Kasumi-1 (cell line): Measurements from ENCODE around the gene C17orf67.

Source experiments
- DNase-seq, 2 experiments: peaks; one replicate each; lab custom pipeline; 2025; lab: John Stamatoyannopoulos, UW

C17orf67 gene

DNA sequence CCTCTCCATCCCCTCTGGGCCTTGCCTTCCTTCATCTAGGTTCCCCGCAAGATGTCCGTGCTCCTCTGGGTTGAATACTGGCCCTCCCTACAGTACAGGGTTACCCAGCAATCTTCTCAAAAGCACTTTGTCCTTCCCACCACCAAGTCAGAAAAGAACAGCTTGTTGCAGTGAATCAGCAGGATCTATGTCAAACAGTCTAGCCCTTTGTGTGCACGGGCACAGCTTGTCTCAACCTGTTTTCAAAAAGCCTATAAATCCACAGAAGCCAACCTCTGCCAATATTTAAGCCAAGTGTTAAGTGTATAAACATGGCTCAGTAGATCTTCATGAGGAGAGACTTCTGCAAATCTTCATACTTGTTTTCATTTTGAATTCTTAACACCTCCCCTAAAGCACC is 25.2 kb downstream of the C17orf67 start:
- no peak for DNase-seq

DNA sequence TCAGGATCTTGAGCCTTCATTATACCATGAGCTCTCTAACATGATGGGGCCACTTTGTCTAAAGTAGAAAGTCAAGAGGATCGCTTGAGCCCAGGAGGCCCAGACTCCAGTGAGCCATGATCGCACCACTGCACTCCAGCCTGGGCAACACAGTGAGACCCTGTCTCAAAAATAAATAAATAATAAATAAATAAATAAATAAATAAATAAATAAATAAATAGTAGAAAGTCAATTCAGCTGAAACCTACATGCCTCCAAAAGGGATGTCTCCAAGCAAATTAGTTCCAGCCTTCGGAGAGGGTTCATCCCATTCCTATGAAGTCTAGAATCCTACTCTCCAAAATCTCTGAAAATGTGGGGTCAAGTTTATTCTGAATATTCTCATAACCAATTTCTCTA is 26.0 kb downstream of the C17orf67 start:
- DNase-seq: no peak

DNA sequence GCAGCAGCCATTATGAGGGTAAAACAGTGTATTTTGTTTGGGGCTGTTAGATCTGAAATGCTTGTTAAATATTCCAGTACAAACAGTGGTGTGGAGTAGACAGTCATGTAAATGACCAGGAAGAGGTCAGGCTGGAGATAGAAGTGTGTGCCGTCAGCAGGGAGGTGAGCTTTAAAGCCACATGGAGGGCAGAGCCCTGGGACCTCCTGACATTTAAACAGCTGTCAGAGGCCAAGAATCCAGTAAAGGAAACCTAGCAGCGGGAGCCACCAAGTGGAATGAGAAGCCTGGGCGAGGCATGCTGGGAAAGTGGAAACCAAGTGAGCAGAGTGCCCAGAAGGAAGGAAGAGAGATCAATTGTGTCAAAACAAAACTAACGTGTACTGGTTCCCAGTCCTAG is 26.8 kb downstream of the C17orf67 start:
- DNase-seq: no peak

DNA sequence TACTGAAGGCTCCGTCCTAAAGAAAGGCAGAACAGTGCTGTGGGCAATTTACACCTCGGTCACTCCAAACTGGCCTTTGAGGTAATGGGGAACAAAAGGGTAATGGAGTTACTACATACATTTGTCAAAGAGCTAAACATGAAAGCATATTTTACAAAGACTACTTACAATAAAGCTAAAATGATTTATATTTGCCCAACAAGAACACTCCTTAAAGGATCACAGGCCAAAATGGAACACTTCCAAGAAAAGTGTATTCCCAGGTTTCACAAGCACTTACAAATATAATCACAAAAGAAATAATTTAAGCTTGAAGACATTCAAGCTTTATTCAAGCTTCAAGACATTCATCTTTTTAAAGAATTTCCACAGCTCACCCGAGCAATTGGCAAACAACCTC is 29.3 kb downstream of the C17orf67 start:
- no peak for DNase-seq

DNA sequence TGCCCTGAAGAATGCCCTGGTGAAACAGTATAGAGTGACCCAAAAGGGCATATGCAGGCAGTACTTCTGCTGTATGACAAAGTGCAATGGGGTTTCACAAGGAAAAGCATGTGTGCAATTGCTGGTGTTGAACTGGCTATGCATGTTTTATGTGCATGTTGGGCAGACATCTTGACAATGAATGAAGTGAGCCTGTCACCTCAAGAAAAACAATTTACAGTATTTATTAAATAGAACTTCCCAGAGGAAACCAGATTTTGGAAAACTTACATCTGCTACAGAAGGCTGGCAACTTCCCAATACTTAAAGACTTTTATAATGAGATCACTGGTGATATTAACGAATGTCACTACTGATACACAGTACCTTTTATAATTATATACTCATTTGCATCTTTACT is 30.6 kb downstream of the C17orf67 start:
- no peak for DNase-seq

DNA sequence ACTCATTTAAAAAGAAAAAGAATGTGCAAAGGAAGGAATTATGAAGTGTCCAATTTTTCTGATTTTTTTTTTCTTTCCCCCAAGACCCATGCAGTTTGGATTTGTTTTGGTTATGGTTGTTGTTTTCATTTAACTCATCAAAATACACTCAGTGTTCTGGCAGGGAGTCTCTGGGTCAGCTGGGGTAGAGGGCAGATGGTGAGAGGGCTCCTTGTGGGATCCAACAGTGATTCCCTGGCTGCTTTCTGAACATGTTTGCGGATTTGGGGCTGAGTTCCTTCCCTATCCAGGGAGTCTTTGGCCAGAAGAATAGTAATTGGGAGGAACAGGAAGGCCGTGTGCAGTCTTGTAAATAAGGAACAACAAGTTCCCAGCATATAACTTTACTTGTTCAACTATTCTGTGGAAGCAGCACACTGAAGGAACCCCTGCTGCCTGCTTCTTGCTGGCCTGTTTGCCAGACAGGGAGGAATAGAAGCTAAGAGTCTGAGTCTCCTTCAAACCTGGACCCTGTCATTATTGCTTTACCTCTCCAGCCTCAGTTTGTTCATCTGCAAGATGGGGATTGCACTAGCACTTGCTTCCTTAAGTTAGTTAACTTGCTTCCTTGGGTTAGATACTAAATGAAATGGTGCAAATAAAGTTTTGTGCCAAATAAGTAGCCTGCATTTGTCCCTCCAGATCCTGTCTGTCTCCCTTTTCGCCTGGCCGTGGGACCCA is 32.1 kb downstream of the C17orf67 start:
- no peak for DNase-seq

DNA sequence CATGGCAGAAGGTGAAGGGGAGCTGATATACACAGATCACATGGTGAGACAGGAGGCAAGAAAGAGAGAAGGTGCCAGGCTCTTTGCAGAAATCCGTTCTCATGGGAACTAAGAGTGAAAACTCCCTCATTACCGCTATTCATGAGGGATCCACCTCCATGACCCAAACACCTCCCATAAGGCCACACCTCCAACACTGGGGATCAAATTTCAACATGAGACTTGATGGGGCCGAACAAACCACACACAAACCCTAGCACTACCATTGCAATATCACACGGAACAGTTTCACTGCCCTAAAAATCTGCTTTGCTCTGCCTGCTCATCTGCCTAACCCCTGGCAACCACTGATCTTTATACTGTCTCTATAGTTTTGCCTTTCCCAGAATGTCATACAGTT is 34.8 kb downstream of the C17orf67 start:
- peak; percentile 39 to 55 for DNase-seq

DNA sequence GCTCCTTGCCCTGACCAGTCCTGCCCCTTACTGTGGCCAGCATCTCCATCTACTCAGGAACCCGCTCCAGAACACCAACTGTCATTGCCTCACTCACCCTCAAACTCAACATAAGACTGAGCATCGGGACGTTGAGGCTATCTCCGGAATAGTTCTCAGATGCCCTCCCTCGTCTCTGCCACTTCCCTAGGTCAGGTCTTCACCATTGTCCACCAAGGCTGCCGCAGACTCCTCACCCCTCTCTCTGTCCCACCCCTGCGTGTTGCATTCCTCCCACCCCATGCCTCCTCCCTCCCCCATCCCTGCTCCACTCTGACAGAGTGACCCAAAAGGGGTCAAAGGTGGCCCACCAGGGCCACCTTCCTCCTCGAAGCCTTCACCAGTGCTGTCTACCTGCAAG is 37.2 kb downstream of the C17orf67 start:
- no peak for DNase-seq

DNA sequence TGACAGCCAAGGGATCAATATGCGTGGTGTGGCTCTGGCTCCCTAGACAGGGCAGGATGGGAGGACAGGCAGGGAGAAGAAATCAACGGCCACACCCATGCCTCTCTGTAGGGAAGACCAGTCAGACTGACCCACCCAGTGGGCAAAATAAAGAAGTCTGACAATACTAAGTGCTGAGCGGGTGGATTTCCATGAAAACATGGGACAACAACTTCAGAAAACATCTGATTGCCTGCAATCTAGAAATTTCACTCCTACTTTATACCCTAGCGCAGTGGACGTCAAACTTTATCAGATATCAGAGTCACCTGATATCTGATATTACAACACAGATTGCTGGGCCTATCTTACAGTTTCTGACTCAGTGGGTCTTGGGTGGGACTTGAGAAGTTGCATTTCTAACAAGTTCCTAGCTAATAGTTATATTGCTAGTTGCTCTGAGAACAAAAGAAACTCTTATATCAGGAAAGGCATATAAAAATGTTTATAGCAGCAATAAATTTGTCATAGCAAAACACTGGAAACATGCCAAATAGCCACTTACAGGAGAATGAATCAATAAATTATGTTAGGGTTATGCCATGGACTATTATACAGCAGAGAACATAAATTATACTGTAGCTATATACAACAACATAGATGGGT is 38.4 kb downstream of the C17orf67 start:
- DNase-seq: no peak

DNA sequence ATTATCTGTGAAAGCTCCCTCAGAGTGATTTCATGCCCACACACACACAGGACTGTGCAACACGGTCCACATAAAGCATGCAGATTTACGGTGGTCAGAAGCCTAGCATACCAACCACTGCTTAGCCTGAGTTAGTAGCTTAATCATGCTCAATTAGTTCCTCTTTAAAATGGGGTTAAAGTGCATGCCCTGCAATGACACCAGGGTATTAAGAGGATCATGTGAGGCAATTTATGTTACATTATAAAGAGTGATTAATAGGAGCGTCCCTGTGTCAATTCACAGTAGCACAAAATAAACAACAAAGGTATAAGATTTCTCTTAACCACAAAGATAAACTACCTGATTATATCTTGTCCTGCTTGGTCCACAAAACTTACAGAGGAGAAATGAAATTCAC is 39.8 kb downstream of the C17orf67 start:
- DNase-seq: no peak

DNA sequence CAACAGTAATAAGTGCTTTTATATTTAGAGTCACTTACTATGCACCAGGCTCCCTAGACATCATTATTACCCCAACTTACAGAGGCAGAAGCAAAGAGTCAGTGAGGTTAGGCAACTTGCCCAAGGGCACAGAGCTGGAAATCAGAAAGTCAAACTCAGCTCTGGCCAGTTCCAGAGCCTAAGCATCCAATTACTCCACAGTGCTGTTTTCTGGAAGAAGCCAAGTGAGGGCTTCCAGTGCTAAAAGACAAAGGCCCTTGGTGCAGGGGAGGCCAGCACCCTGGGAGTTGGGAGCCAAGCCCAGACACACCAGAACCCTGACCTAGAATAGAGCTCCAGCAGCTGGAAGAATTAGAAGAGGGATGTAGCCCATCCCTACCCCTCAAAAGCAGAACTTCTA is 40.2 kb downstream of the C17orf67 start:
- DNase-seq: no peak

DNA sequence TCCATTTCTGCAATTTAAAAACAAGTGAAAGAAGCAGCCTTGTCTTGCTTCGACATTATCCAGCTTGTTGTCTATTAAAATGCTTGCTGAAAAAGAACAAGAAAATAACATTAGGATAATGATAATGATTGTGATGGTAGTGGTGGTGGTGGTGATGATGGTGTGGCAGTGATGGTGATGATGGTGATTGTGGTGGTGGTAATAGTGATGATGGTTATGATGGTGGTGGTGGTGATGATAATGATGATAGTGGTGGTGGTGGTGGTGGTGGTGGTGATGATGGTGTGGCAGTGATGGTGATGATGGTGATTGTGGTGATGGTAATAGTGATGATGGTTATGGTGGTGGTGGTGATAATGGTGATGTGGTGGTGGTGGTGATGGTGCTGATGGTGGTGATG is 41.5 kb downstream of the C17orf67 start:
- no peak for DNase-seq

DNA sequence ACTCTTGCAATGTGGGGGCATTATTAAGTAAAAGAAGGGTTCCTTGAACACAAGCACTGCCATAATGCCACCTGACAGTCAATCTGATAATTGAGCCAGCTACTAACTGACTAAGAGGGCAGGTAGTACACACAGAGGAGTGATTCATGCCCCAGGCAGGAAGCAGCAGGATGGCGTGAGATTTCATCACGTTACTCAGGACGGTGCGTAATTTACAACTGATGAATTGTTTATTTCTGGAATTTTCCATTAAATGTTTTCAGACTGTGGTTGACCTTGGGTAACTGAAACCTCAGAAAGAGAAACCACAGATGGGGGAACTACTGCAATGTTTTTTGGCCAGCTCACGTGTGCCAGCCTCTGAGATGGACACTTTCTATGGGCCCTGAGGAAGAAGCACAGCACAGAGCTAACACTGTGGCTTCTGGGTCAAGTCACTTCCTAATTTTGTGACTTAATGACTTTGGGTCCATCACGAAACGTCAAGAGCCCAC is 46.7 kb downstream of the C17orf67 start:
- DNase-seq: peak; percentile 20 to 28

DNA sequence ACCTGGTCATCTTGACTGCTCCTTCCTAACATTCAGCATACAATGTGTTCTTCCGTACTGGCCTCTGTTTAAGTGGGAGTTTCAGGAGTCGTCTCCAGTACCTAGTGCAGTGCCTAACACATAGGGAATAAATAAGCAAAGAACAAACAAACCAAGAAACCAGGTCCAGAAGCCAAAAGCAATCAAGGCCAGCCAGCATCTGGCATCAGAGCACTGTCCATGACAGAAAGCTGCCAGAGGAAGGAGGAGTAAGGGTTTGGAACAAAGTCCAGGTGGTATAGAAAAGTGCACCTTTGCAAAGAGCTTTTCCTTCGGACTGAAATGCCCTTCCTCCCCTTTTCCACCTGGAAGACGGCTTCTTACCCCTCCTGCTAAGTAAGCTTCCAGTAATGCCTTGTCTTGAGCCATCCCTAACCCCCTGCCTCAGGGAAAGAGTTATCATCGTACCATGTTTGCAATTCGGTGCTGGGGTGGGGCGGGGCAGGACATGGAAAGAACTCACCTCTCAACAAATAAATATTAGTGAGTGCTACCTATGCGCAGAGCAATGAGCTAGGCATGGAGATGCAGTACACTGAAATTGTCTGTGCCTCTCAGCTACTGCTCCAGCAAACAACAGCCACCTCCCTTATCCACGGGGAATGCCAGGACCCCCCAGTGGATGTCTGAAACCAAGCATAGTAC is 47.6 kb downstream of the C17orf67 start:
- no peak for DNase-seq

DNA sequence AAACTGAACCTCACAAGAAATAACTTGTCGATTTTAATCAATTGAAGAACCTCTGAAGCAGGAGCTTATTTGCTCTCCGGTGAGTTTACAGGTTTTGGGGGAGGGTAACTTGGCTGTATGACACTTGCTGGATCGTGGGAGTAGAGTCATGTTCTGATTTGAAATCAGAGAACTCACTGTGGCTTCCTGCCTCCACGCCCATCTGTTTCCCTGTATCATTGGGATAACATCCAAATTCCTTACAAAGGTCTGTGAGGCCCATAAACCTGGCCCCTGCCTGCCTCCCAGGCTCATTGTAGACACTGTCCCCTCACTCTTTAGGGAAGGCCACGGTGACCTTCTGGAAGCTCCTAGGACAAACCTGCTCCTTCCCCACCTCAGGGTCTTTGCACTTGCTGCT is 48.3 kb downstream of the C17orf67 start:
- no peak for DNase-seq

DNA sequence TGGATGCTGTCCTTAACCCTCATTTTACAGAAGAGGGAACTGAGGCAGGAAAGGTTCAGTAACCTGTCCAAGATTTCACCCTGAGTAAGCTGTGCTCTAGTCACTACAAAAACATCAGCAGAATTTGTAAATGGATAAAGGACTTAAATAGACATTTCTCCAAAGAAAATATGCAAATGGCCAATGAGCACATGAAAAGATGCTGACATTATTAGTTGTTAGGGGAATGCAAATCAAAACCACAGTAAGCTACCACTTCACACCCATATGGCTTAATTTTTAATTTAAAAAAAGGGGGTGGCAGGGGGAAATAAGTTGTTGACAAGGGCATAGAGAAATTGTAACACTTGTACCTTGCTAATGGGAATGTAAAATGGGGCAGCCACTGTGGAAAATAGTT is 51.4 kb downstream of the C17orf67 start:
- DNase-seq: no peak

DNA sequence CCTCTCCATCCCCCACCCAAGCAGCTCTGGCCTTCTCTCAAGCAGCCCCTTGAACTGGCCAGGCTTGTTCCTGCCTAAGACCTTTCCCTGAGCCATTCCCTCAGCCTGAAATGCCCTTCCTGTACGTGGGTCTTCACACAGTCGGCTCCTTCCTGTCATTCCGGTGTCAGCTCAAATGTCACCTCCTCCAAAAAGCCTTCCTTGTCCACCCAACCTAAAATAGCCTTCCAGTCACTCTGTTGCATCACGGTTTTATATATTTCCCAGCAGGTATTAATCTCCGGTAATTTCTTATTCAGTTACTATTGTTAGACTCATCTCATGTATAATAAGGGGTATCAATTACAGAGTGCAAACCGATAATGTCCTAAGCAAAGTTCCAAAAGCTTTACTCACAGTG is 51.8 kb downstream of the C17orf67 start:
- no peak for DNase-seq

DNA sequence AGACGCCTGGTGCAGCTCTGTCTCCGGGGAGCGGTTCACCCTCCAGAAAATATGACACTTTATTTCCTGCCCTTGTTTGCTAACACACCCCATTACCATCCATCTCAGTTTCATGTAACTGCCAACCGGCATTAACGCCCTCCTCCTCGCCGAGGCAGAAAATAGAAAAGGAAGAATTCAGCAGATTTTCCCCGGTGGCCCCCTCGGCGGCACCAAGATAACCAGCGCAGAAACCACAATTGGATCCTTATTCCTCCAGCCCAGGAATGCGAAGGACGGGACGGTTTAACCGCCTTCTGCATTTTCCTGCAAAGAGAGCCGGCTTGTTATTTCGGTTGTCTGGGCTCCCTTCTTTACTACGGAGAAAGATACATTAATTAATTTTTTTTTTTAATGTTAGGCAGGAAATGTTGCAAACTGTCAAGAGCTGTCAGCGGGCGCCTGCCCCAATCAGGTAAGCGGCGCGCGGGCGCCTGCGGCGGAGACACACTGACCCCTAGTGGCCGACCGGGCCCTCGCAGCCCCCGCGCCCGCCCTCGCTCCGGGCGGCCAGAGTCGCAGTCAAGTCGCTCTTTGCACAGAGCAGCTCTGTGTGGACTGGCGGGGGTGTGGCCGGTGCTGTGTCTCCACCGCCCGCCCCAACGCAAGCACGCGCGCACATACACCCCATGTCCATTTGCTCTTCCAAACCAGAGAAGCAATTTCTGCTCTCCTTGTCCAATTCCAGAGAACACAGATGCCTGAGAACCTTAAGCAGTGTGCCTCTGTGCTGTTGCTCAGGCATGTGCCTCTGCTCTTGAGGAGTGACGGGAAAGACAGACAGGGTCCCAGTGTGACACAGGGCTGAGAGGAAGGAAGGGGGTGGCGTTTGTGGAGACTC is 53.6 kb downstream of the C17orf67 start:
- peak; percentile 99 for DNase-seq

DNA sequence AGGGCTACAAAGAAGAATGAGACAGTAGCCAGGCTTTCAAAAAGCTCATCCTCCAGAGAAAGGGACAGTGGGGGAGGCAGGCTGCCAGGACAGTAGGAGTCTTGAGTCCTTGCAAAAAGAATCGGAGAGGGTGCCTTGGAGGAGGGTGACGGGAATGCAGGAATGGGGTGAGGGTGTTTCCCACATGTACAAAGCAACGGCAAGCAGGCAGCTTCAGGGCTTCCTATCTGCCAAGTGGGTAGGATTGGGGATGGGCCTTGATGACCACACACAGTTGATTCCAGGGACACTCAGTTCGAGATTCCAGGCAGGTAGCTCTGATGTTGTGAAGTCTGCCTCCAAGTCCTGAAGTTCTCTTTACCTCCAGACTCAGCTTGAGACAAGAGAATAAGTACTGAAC is 54.4 kb downstream of the C17orf67 start:
- peak; percentile 79 for DNase-seq

DNA sequence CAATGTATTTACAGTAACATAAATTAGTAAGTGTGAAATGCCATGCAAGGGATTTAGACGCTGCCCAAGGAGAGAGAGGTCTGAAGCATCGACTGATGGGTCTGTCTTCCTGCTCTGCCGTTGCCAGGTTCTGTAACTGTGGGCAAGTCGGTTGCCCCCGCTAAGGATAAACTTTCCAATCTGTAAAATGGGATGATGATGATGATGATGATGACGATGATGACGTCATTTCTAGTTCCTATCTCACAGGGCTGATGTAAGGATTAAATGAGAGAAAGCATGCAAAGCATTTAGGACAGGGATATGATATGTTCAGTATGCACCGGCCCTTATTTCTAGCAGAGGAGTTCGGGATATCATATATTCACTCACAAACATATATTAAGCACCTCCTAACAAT is 54.8 kb downstream of the C17orf67 start:
- DNase-seq: no peak

DNA sequence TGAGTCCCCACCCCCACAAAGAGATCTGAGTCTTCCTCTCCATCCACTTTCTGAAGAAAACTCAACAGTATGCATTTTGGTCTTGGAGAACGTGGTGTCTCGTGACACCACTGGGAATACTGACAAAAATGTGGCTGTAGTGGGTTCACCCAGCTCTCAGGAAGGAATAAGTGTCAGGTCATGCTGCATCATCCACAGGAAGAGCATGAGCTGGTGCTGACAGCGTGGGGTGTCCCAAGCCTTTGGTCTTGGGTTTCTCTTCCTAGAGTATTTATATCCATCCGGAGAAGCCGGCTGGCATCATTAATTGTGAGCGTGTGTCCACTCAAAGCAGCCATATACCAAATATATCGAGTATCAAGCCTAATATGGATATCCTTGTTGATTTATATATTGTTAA is 55.9 kb downstream of the C17orf67 start:
- no peak for DNase-seq

DNA sequence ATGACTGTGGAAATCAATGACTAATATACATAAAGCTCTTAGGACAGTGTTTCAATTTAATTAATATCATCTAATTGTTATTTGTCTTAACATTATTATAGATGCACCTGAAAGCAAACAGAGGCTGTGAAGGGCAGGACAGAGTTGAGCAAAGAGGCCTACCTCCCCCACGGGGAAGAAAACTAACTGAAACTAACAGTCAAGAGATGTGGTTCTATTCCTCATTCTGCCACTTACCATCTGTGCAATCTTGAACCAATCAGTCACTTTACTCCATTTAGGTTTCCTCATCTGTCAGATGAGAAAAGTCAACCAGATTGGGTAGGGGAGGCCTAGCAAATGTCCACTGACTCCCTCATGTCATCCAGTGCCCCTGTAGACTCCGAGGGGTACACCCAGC is 59.1 kb downstream of the C17orf67 start:
- no peak for DNase-seq
